HepG2 (cell line): Measurements from ENCODE around the gene TM4SF5. TPM values are rescaled to one million over a fixed set of nuclear protein-coding genes. Genes with fewer than 3 reads are reported as not detected.
A peak's percentile ranks its signal among the peaks of the same experiment; 100 is the strongest.

Source experiments
- ELF3 ChIP-seq: IDR thresholded peaks from 2 replicates; pipeline ENCODE4 v1.6.1; 2016; ENCODE audit warnings: missing genetic modification reagents, missing compliant biosample characterization
- ELF4 ChIP-seq: sonication (generic); formaldehyde crosslinking; IDR thresholded peaks from 2 replicates; pipeline ENCODE4 v1.5.0; 2020; ENCODE audit warnings: missing genetic modification reagents, mild to moderate bottlenecking, moderate library complexity, borderline replicate concordance
- STAG1 ChIP-seq: sonication (generic); formaldehyde crosslinking; IDR thresholded peaks from 2 replicates; pipeline ENCODE4 v1.4.0; 2020; ENCODE audit warnings: missing genetic modification reagents
- TCF12 ChIP-seq, 2 experiments: fragments of 450-650 bp in 1 of 2; sonication (generic) in 1 of 2; formaldehyde crosslinking in 1 of 2; IDR thresholded peaks; 2 replicates each; pipeline versions ENCODE4 v1.6.1 to v1.8.0; 2017 to 2022; ENCODE audit warnings: antibody characterized with exemption in 1 of 2, mild to moderate bottlenecking in 1 of 2, missing genetic modification reagents in 1 of 2, moderate library complexity in 1 of 2
- THYN1 ChIP-seq: sonication (generic); formaldehyde crosslinking; IDR thresholded peaks from 2 replicates; pipeline ENCODE4 v1.8.1; 2023; ENCODE audit warnings: low read depth, mild to moderate bottlenecking, moderate library complexity, missing genetic modification reagents, borderline replicate concordance
- ZNF274 ChIP-seq: sonication (generic); formaldehyde crosslinking; IDR thresholded peaks from 2 replicates; pipeline ENCODE4 v1.5.1; 2020; ENCODE audit warnings: mild to moderate bottlenecking, missing genetic modification reagents
- ZNF354B ChIP-seq: sonication (generic); formaldehyde crosslinking; IDR thresholded peaks from 2 replicates; pipeline ENCODE4 v1.8.0; 2022; ENCODE audit warnings: mild to moderate bottlenecking, missing genetic modification reagents
- ZNF644 ChIP-seq: IDR thresholded peaks from 2 replicates; pipeline ENCODE4 v1.6.1; 2016; ENCODE audit warnings: low read depth
- ZNF674 ChIP-seq: sonication (generic); formaldehyde crosslinking; IDR thresholded peaks from 2 replicates; pipeline ENCODE4 v1.5.0; 2020; ENCODE audit warnings: low read depth, mild to moderate bottlenecking, missing genetic modification reagents
- ZNF777 ChIP-seq: sonication (generic); formaldehyde crosslinking; IDR thresholded peaks from 2 replicates; pipeline ENCODE4 v1.4.0; 2020; ENCODE audit warnings: missing genetic modification reagents
- polyA plus RNA-seq, 8 experiments: library from polyadenylated mRNA; depleted of rRNA in 3 of 8; stranded (reverse) in 7 of 8; unstranded in 1 of 8; fragments of >200 nt; fragmentation: Illumina TruSeq in 4 of 8; extraction: Trizol in 4 of 8; gene quantifications; 2 replicates each; pipeline versions ENCODE4 v1.2.1 to v1.2.3, GENCODE V29; 2011 to 2016; ENCODE audit warnings: low read depth in 4 of 8, missing spikeins in 1 of 8, mixed read lengths in 1 of 8; ENCODE audit not compliant: insufficient read depth in 1 of 8
- total RNA-seq, 5 experiments: library from RNA; depleted of rRNA; stranded (reverse); fragments of >200 nt; fragmentation: Illumina TruSeq; extraction: Trizol; gene quantifications; 2 replicates each; pipeline ENCODE4 v1.2.3, GENCODE V29; 2016; ENCODE audit warnings: low read depth in 1 of 5
- TF ChIP-seq, protein P1 (sequence below): sonication (generic); formaldehyde crosslinking; IDR thresholded peaks from 2 replicates; pipeline ENCODE4 v1.4.0; 2020; ENCODE audit warnings: mild to moderate bottlenecking, missing genetic modification reagents
- TF ChIP-seq, protein P2 (sequence below): sonication (generic); formaldehyde crosslinking; IDR thresholded peaks from 2 replicates; pipeline ENCODE4 v1.5.0; 2020; ENCODE audit warnings: mild to moderate bottlenecking, missing genetic modification reagents
- TF ChIP-seq, protein P3 (sequence below): sonication (generic); formaldehyde crosslinking; IDR thresholded peaks from one replicate; pipeline ENCODE4 v1.5.1; 2020; ENCODE audit warnings: mild to moderate bottlenecking, missing genetic modification reagents; ENCODE audit errors: not compliant biosample characterization
- TF ChIP-seq, protein P4 (sequence below): sonication (generic); formaldehyde crosslinking; IDR thresholded peaks from 2 replicates; pipeline ENCODE4 v1.5.0; 2020; ENCODE audit warnings: missing genetic modification reagents

TM4SF5 gene
- total and polyA plus RNA-seq, 2 of the 13 experiments (the other 11 are each of a cell fraction or from before 2014, with no cell fraction given), result 30.1 to 126 TPM

DNA sequence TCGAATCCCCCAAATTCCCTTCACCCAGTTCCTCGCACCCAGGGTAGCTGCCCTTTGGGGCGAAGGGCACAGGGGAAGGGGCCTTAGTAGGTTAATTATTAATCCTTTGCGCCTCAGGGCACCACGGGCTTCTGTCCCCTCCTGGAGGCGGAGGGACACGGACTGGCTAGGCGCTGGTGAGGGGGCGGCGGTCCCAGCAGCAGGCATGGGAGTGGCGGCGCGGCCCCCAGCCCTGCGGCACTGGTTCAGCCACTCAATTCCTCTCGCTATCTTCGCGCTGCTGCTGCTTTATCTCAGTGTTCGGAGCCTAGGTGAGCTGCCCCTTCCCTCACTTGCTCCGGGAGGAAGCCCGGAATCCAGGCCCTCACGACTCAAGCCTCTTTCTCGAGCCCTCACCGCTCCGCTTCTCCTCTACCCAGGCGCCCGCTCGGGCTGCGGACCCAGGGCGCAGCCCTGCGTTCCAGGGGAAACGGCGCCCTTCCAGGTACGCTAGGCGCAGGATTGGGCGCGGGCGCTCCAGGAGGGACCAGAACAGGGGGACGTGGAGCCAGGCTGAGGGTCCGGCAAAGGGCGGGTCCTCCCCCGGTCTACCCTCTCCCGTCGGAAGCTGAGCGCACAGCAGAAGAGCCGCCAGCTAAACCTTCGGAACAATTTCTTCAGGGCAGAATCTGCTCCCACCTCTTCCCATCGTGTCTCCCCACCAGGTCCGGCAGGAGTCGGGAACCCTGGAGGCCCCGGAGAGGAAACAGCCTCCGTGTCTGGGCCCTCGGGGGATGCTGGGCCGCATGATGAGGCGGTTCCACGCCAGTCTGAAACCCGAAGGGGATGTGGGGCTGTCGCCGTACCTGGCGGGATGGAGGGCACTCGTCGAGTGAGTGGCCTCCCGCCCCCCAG, 17.4 kb downstream of the TM4SF5 start, which contains the start of gene GLTPD2 (continued):
- TF ChIP-seq ELF4 (CRISPR knock-in tag), result no peak
- peak; percentile 53 for TF ChIP-seq STAG1 (CRISPR knock-in tag)
- peak; percentile 61; the same call in 1 of the 2 replicates for TF ChIP-seq ZNF274 (CRISPR knock-in tag)
- TF ChIP-seq, protein P1, sequence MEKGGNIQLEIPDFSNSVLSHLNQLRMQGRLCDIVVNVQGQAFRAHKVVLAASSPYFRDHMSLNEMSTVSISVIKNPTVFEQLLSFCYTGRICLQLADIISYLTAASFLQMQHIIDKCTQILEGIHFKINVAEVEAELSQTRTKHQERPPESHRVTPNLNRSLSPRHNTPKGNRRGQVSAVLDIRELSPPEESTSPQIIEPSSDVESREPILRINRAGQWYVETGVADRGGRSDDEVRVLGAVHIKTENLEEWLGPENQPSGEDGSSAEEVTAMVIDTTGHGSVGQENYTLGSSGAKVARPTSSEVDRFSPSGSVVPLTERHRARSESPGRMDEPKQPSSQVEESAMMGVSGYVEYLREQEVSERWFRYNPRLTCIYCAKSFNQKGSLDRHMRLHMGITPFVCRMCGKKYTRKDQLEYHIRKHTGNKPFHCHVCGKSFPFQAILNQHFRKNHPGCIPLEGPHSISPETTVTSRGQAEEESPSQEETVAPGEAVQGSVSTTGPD (CRISPR knock-in tag), result no peak
- TF ChIP-seq, protein P2, sequence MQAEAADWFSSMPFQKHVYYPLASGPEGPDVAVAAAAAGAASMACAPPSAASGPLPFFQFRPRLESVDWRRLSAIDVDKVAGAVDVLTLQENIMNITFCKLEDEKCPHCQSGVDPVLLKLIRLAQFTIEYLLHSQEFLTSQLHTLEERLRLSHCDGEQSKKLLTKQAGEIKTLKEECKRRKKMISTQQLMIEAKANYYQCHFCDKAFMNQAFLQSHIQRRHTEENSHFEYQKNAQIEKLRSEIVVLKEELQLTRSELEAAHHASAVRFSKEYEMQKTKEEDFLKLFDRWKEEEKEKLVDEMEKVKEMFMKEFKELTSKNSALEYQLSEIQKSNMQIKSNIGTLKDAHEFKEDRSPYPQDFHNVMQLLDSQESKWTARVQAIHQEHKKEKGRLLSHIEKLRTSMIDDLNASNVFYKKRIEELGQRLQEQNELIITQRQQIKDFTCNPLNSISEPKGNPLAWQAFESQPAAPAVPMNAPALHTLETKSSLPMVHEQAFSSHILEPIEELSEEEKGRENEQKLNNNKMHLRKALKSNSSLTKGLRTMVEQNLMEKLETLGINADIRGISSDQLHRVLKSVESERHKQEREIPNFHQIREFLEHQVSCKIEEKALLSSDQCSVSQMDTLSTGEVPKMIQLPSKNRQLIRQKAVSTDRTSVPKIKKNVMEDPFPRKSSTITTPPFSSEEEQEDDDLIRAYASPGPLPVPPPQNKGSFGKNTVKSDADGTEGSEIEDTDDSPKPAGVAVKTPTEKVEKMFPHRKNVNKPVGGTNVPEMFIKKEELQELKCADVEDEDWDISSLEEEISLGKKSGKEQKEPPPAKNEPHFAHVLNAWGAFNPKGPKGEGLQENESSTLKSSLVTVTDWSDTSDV (CRISPR knock-in tag), result no peak; the same call in 1 of the 2 replicates
- TF ChIP-seq ELF3 (CRISPR knock-in tag), result peak; percentile 39; the same call in 1 of the 2 replicates
- no peak for TF ChIP-seq ZNF644 (CRISPR knock-in tag)
- TF ChIP-seq, protein P3, sequence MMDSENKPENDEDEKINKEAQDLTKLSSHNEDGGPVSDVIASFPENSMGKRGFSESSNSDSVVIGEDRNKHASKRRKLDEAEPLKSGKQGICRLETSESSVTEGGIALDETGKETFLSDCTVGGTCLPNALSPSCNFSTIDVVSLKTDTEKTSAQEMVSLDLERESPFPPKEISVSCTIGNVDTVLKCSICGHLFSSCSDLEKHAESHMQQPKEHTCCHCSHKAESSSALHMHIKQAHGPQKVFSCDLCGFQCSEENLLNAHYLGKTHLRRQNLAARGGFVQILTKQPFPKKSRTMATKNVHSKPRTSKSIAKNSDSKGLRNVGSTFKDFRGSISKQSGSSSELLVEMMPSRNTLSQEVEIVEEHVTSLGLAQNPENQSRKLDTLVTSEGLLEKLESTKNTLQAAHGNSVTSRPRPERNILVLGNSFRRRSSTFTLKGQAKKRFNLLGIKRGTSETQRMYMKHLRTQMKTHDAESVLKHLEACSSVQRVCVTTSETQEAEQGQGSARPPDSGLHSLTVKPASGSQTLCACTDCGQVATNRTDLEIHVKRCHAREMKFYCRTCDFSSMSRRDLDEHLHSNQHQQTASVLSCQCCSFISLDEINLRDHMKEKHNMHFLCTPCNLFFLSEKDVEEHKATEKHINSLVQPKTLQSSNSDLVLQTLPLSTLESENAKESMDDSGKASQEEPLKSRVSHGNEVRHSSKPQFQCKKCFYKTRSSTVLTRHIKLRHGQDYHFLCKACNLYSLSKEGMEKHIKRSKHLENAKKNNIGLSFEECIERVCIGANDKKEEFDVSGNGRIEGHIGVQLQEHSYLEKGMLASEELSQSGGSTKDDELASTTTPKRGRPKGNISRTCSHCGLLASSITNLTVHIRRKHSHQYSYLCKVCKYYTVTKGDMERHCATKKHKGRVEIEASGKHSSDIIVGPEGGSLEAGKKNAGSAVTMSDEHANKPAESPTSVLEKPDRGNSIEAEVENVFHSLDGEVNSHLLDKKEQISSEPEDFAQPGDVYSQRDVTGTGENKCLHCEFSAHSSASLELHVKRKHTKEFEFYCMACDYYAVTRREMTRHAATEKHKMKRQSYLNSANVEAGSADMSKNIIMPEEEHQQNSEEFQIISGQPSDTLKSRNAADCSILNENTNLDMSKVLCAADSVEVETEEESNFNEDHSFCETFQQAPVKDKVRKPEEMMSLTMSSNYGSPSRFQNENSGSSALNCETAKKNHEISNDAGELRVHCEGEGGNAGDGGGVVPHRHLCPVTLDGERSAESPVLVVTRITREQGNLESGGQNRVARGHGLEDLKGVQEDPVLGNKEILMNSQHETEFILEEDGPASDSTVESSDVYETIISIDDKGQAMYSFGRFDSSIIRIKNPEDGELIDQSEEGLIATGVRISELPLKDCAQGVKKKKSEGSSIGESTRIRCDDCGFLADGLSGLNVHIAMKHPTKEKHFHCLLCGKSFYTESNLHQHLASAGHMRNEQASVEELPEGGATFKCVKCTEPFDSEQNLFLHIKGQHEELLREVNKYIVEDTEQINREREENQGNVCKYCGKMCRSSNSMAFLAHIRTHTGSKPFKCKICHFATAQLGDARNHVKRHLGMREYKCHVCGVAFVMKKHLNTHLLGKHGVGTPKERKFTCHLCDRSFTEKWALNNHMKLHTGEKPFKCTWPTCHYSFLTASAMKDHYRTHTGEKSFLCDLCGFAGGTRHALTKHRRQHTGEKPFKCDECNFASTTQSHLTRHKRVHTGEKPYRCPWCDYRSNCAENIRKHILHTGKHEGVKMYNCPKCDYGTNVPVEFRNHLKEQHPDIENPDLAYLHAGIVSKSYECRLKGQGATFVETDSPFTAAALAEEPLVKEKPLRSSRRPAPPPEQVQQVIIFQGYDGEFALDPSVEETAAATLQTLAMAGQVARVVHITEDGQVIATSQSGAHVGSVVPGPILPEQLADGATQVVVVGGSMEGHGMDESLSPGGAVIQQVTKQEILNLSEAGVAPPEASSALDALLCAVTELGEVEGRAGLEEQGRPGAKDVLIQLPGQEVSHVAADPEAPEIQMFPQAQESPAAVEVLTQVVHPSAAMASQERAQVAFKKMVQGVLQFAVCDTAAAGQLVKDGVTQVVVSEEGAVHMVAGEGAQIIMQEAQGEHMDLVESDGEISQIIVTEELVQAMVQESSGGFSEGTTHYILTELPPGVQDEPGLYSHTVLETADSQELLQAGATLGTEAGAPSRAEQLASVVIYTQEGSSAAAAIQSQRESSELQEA, result no peak
- TF ChIP-seq TCF12 (IDR thresholded peaks at IDR 0.05), result no peak
- no peak; the same call in 1 of the 2 replicates for TF ChIP-seq TCF12 (CRISPR knock-in tag; IDR thresholded peaks at IDR 0.05)
- TF ChIP-seq ZNF354B (CRISPR knock-in tag), result no peak
- TF ChIP-seq, protein P4, sequence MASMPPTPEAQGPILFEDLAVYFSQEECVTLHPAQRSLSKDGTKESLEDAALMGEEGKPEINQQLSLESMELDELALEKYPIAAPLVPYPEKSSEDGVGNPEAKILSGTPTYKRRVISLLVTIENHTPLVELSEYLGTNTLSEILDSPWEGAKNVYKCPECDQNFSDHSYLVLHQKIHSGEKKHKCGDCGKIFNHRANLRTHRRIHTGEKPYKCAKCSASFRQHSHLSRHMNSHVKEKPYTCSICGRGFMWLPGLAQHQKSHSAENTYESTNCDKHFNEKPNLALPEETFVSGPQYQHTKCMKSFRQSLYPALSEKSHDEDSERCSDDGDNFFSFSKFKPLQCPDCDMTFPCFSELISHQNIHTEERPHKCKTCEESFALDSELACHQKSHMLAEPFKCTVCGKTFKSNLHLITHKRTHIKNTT (CRISPR knock-in tag), result no peak
- no peak for TF ChIP-seq ZNF674 (CRISPR knock-in tag)
- TF ChIP-seq ZNF777, result no peak
- TF ChIP-seq THYN1 (CRISPR knock-in tag), result no peak
